ENCODE measurements around the gene BICD1.

DNA sequence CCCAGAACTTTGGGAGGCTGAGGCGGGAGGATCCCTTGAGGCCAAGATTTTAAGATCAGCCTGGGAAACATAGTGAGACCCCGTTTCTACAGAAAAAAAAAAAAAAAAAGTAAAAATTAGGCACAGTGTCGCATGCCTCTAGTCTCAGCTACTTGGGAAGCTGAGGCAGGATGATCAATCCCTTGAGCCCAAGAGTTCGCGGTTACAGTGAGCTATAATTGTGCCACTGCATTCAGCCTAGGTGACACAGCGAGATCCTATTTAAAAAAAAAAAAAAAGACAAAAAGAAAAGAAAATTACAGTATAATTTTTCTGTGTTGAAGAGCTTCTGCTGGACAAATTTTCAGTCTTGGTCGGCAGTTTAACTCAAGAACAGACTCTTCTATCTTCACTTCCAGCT lies 158.8 kb downstream of the BICD1 start:
- TF ChIP-seq POLR2A (IDR thresholded peaks at IDR 0.05; ENCODE audit: low read length) (no peak), GATA1 (IDR thresholded peaks at IDR 0.05; ENCODE audit: low read depth, low read length) (no peak)

Data from erythroblast (primary cell).